IPS-18a (cell line): ENCODE results near the gene GTSE1.

Experiments
- H3K27ac ChIP-seq: one replicate; pipeline ENCODE4 v1.5.1; 2013; ENCODE audit warnings: low read length
- H3K27me3 ChIP-seq: one replicate; pipeline ENCODE4 v1.6.1; 2013; ENCODE audit warnings: mild to moderate bottlenecking, low read length; ENCODE audit not compliant: control insufficient read depth, insufficient read depth
- H3K36me3 ChIP-seq: one replicate; pipeline ENCODE4 v1.6.1; 2013; ENCODE audit warnings: low read depth, low read length; ENCODE audit not compliant: control insufficient read depth
- H3K4me1 ChIP-seq: one replicate; pipeline ENCODE4 v1.6.1; 2013; ENCODE audit warnings: low read depth, low read length; ENCODE audit not compliant: control insufficient read depth
- H3K4me3 ChIP-seq: one replicate; pipeline ENCODE4 v1.5.1; 2013; ENCODE audit warnings: low read length
- H3K9ac ChIP-seq: one replicate; pipeline ENCODE4 v1.6.1; 2013; ENCODE audit warnings: mild to moderate bottlenecking, low read length, moderate library complexity
- H3K9me3 ChIP-seq: one replicate; pipeline ENCODE4 v1.6.1; 2013; ENCODE audit warnings: low read depth, low read length; ENCODE audit not compliant: control insufficient read depth

GTSE1 gene

DNA sequence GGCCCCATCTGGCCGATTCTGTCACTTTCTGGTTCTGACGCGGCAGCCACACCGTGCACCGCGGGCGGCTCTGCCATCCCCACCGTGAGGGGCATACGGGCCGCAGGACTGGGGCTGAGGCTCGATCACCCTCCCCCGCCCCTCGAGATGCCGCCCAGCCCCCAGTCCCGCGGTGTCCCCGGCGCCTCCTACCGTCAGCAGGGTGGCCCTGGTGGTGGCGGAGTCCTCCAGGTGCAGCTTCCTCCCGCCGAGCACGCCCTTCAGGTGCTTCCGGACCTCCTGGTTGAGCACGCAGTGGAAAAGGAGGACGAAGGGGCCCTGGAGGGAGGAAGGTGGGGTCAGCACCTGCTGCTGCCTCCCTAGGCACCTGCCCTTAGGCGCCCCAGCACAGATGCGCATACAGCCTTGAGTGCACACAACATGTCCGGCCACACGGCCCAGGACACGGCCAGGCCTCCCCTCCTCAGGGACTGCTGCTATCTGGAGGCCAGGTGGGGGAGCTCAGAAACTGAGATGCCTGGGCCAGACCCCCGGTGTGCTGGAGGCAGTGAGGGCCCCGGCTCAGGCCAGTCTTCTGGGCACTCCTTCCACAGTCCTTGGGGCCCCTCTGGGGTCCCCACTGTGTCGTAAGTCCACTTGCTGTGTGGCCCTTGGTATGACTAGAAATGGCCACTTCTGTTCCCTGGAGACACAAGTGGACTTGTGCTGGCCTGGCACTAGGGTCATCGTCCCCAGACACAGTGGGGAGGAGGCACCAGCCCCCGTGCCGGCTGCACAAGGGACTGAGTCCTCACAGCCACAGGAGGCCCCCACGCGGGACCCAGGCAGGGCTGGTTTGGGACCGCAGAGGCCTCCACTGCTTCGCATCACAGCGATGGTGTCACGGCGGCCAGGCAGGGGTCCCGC lies 70.4 kb downstream of the GTSE1 start:
- H3K27ac ChIP-seq = no peak overlapping the region
- H3K4me1 ChIP-seq = peaks cover 3% of the 10 kb centered on the region
- H3K9me3 ChIP-seq = no peaks in the 10 kb centered on the region
- no peaks in the 10 kb centered on the region for H3K27me3 ChIP-seq
- H3K36me3 ChIP-seq = no peaks in the 10 kb centered on the region
- H3K9ac ChIP-seq = no peak overlapping the region
- no peak overlapping the region for H3K4me3 ChIP-seq

- no peaks in the 10 kb centered on the region for H3K9me3 ChIP-seq
- H3K36me3 ChIP-seq = no peaks in the 10 kb centered on the region
- no peak overlapping the region for H3K9ac ChIP-seq
- H3K4me3 ChIP-seq = no peak overlapping the region
- no peaks in the 10 kb centered on the region for H3K27me3 ChIP-seq
- H3K27ac ChIP-seq = no peak overlapping the region
- H3K4me1 ChIP-seq = peaks cover 3% of the 10 kb centered on the region
Observed at GRCh38 chr22:46367707-46368191, 71.1 kb downstream of the GTSE1 start.

DNA sequence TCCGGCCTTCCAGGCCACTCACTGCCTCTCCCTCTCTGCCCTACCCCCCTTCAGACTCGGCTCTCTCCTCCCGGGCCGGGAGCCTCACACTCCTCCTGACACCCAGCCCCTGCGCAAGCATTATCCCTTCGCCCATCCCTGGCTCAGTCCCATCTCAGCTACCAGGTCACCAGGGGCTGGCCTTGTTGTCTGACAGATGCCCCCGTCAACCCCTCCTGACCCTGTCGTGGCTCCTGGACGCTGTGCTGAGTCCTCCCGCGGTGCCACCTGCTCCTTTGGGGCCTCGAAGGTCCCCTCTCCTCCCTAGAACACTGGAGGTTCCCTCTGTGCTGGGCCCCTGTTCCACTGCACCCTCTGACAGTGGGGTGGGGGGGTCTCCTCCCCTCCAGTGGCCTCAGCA lies 71.8 kb downstream of the GTSE1 start:
- Histone ChIP-seq H3K27me3 (no peaks in the 10 kb centered on the region), H3K36me3 (no peaks in the 10 kb centered on the region)

GRCh38 chr22:46368871-46369715 lies 72.4 kb downstream of the GTSE1 start:
- Histone ChIP-seq H3K4me3 (no peak overlapping the region), H3K27ac (no peak overlapping the region), H3K9me3 (no peaks in the 10 kb centered on the region), H3K27me3 (no peaks in the 10 kb centered on the region), H3K9ac (no peak overlapping the region), H3K36me3 (no peaks in the 10 kb centered on the region), H3K4me1 (peaks cover 3% of the 10 kb centered on the region)

More for the DNA sequence above, 71.8 kb downstream of the GTSE1 start:
- no peak overlapping the region for H3K9ac ChIP-seq
- peaks cover 3% of the 10 kb centered on the region for H3K4me1 ChIP-seq
- H3K9me3 ChIP-seq = no peaks in the 10 kb centered on the region
- no peak overlapping the region for H3K4me3 ChIP-seq
- no peak overlapping the region for H3K27ac ChIP-seq

- Histone ChIP-seq H3K27me3 (no peaks in the 10 kb centered on the region), H3K4me3 (no peak overlapping the region), H3K9me3 (no peaks in the 10 kb centered on the region), H3K27ac (no peak overlapping the region), H3K36me3 (no peaks in the 10 kb centered on the region), H3K4me1 (peaks cover 3% of the 10 kb centered on the region), H3K9ac (no peak overlapping the region)
Observed at GRCh38 chr22:46369716-46370583, 73.3 kb downstream of the GTSE1 start.

DNA sequence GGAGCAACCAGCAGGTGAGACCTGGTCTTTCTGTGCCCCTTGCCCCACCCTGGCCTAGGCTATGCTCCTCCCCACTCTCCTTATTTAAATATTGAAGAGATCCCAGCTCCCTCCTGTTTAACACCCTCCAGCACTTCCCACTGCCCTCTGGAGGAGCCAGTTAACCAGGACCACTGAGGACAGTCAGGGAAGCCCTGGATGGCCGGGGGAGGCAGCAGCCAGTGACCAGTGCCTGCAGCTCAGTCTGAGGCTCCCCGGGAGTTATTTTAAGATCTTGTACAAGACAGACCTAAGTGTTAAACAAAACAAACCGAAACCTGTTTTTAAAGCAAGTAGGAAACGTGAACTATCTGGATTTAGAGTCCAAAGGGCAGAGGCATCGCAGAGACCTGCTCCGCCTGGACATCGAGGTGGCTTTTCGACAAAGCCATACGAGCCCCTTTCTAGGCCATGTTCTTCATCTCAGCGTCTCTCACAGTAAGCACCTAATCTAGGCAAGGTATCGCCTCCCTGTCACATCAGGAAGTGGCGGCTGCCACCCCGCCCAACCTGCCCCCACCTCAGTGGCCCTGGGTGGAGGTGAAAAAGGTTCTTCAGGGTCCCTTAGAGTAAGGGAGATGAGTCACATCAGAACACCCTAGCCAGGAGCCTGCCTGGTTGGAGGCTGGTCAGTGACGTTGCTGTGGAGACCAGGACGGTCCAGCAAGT lies 74.1 kb downstream of the GTSE1 start:
- Histone ChIP-seq H3K4me3 (no peak overlapping the region), H3K36me3 (no peaks in the 10 kb centered on the region), H3K27me3 (no peaks in the 10 kb centered on the region), H3K27ac (no peak overlapping the region), H3K9ac (no peak overlapping the region), H3K4me1 (peaks cover 3% of the 10 kb centered on the region), H3K9me3 (no peaks in the 10 kb centered on the region)

GRCh38 chr22:46371623-46372226 lies 75.1 kb downstream of the GTSE1 start:
- no peaks in the 10 kb centered on the region for H3K27me3 ChIP-seq
- no peaks in the 10 kb centered on the region for H3K9me3 ChIP-seq
- no peak overlapping the region for H3K9ac ChIP-seq

DNA sequence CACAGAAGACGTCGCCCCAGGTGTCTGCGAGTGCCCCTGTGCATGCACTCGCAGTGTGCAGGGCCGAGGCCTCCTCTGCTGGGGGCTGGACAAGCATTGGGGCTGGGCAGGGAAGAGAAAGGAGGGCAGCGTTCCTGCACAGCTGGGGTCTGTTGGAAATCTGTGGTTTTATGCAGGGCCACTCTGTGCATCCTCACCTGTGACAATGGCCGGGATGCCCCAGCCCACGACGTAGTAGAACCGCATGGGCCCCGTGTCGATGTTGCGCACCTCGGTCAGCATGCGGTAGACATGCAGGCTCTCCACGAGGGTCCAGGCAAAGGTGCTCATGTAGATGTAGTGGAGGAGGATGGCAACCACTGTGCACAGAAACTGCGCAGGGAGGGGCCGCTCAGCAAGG lies 76.0 kb downstream of the GTSE1 start:
- H3K4me1 ChIP-seq = peaks cover 11% of the 10 kb centered on the region
- H3K27ac ChIP-seq = no peak overlapping the region
- no peaks in the 10 kb centered on the region for H3K27me3 ChIP-seq
- H3K9me3 ChIP-seq = no peaks in the 10 kb centered on the region
- no peak overlapping the region for H3K9ac ChIP-seq
- no peak overlapping the region for H3K4me3 ChIP-seq
- no peaks in the 10 kb centered on the region for H3K36me3 ChIP-seq

More at GRCh38 chr22:46371623-46372226, 75.1 kb downstream of the GTSE1 start:
- H3K27ac ChIP-seq = no peak overlapping the region
- peaks cover 3% of the 10 kb centered on the region for H3K4me1 ChIP-seq
- no peak overlapping the region for H3K4me3 ChIP-seq
- H3K36me3 ChIP-seq = no peaks in the 10 kb centered on the region

DNA sequence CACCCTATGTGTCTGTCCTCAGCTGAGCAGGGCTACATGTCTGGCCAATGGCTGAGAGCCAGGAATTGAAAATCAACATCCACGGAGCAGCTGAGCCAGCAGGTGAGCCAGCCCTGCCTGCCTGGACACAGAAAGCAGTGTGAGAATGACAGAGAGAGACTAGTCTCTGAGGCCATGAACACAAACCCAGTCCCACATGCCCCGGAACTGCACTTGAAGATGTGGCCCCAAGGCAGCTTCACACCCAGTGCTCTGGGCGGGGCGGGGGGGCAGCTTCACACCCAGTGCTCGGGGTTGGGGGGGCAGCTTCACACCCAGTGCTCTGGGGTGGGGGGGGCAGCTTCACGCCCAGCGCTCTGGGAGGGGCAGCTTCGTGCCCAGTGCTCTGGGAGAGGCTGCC lies 76.5 kb downstream of the GTSE1 start:
- Histone ChIP-seq H3K36me3 (no peaks in the 10 kb centered on the region), H3K9ac (no peak overlapping the region), H3K4me1 (peaks cover 13% of the 10 kb centered on the region), H3K27me3 (no peaks in the 10 kb centered on the region), H3K9me3 (no peaks in the 10 kb centered on the region), H3K4me3 (no peak overlapping the region), H3K27ac (no peak overlapping the region)

- Histone ChIP-seq H3K4me1 (peaks cover 22% of the 10 kb centered on the region), H3K9ac (no peak overlapping the region), H3K27me3 (no peaks in the 10 kb centered on the region), H3K4me3 (no peak overlapping the region), H3K27ac (no peak overlapping the region), H3K9me3 (no peaks in the 10 kb centered on the region), H3K36me3 (no peaks in the 10 kb centered on the region)
Observed at GRCh38 chr22:46373921-46374662, 77.4 kb downstream of the GTSE1 start.
